ENCODE measurements around the gene ATP9A.

ATP9A gene

GRCh38 chr20:51712501-51713212 lies 55.5 kb downstream of the ATP9A start:
- DNase-seq (ENCODE audit: low read depth in 1 of 2, low spot score in 1 of 2), result no peak

GRCh38 chr20:51711426-51711825 lies 56.8 kb downstream of the ATP9A start:
- Histone ChIP-seq H3K27ac (replicated peaks) (no peak overlapping the region), H3K4me3 (replicated peaks; ENCODE audit: insufficient read depth, low read length) (no peak overlapping the region), H3K27me3 (ENCODE audit: insufficient read depth, poor library complexity, severe bottlenecking) (no peaks in the 10 kb centered on the region)
- no peak for TF ChIP-seq GABPA (IDR thresholded peaks at IDR 0.05; ENCODE audit: low read depth)
- TF ChIP-seq SPI1 (IDR thresholded peaks at IDR 0.05; ENCODE audit: borderline replicate concordance, low read depth), result no peak
- TF ChIP-seq CTCF (IDR thresholded peaks at IDR 0.05; ENCODE audit: insufficient read depth, low read length), result no peak
- TF ChIP-seq POLR2AphosphoS5 (IDR thresholded peaks at IDR 0.05; ENCODE audit: low read depth), result no peak
- no peak for TF ChIP-seq REST (IDR thresholded peaks at IDR 0.05; ENCODE audit: insufficient replicate concordance, low read depth)
- DNase-seq (ENCODE audit: low read depth in 1 of 2, low spot score in 1 of 2), result no peak

More at GRCh38 chr20:51712501-51713212, 55.5 kb downstream of the ATP9A start:
- Histone ChIP-seq H3K27ac (replicated peaks) (no peak overlapping the region), H3K27me3 (ENCODE audit: insufficient read depth, poor library complexity, severe bottlenecking) (no peaks in the 10 kb centered on the region), H3K4me3 (replicated peaks; ENCODE audit: insufficient read depth, low read length) (no peak overlapping the region)
- TF ChIP-seq REST (IDR thresholded peaks at IDR 0.05; ENCODE audit: insufficient replicate concordance, low read depth) (no peak), CTCF (IDR thresholded peaks at IDR 0.05; ENCODE audit: insufficient read depth, low read length) (no peak), GABPA (IDR thresholded peaks at IDR 0.05; ENCODE audit: low read depth) (no peak), SPI1 (IDR thresholded peaks at IDR 0.05; ENCODE audit: borderline replicate concordance, low read depth) (no peak), POLR2AphosphoS5 (IDR thresholded peaks at IDR 0.05; ENCODE audit: low read depth) (no peak)

GRCh38 chr20:51710361-51710894 lies 57.8 kb downstream of the ATP9A start:
- no peak for DNase-seq (ENCODE audit: low read depth in 1 of 2, low spot score in 1 of 2)
- no peaks in the 10 kb centered on the region for H3K27me3 ChIP-seq (ENCODE audit: insufficient read depth, poor library complexity, severe bottlenecking)
- no peak for TF ChIP-seq POLR2AphosphoS5 (IDR thresholded peaks at IDR 0.05; ENCODE audit: low read depth)
- no peak for TF ChIP-seq REST (IDR thresholded peaks at IDR 0.05; ENCODE audit: insufficient replicate concordance, low read depth)
- TF ChIP-seq GABPA (IDR thresholded peaks at IDR 0.05; ENCODE audit: low read depth), result no peak
- no peak for TF ChIP-seq SPI1 (IDR thresholded peaks at IDR 0.05; ENCODE audit: borderline replicate concordance, low read depth)
- TF ChIP-seq CTCF (IDR thresholded peaks at IDR 0.05; ENCODE audit: insufficient read depth, low read length), result no peak
- no peak overlapping the region for H3K27ac ChIP-seq (replicated peaks)
- no peak overlapping the region for H3K4me3 ChIP-seq (replicated peaks; ENCODE audit: insufficient read depth, low read length)

All from HL-60 (cell line).